K562 (cell line): ENCODE measurements around the gene NPM3. TPM values are rescaled to one million over a fixed set of nuclear protein-coding genes. Genes with fewer than 3 reads are reported as not detected.

Experiments
- DNMT1 ChIP-seq: fragments of 450-650 bp; IDR thresholded peaks from 2 replicates; pipeline ENCODE4 v1.6.1; 2016; ENCODE audit warnings: antibody characterized with exemption, mild to moderate bottlenecking
- EGR1 ChIP-seq: fragments of 450-650 bp; conservative IDR thresholded peaks from 2 replicates; pipeline ENCODE4 v1.6.1; 2017; ENCODE audit warnings: mild to moderate bottlenecking
- EP400 ChIP-seq: fragments of 450-650 bp; IDR thresholded peaks from 2 replicates; pipeline ENCODE4 v1.6.1; 2017; ENCODE audit warnings: antibody characterized with exemption, mild to moderate bottlenecking, moderate library complexity
- ERF ChIP-seq: fragments of 450-650 bp; formaldehyde crosslinking; IDR thresholded peaks from 2 replicates; pipeline ENCODE4 v1.4.0; 2020; ENCODE audit warnings: mild to moderate bottlenecking, mixed read lengths
- FOSL1 ChIP-seq: fragments of 200-800 bp; sonication (Bioruptor generic); conservative IDR thresholded peaks from 2 replicates; pipeline ENCODE4 v1.6.1; 2016; ENCODE audit warnings: missing genetic modification characterization, missing compliant biosample characterization
- FOXK2 ChIP-seq, 2 experiments: fragments of 450-650 bp; IDR thresholded peaks in 1 of 2; conservative IDR thresholded peaks in 1 of 2; 2 replicates each; pipeline ENCODE4 v1.6.1; 2016; ENCODE audit warnings: low read depth in 2 of 2, mild to moderate bottlenecking in 1 of 2
- HLTF ChIP-seq: fragments of 450-650 bp; IDR thresholded peaks from 2 replicates; pipeline ENCODE4 v1.6.1; 2016
- KDM5B ChIP-seq: fragments of 200-600 bp; sonication (generic); IDR thresholded peaks from 2 replicates; pipeline ENCODE4 v1.6.1; 2012; ENCODE audit warnings: low read depth, mild to moderate bottlenecking, moderate library complexity, low read length, control low read depth, inconsistent platforms; ENCODE audit not compliant: insufficient replicate concordance
- KLF13 ChIP-seq: fragments of 450-650 bp; IDR thresholded peaks from 2 replicates; pipeline ENCODE4 v1.6.1; 2016; ENCODE audit warnings: missing genetic modification characterization, low read depth, mild to moderate bottlenecking, missing compliant biosample characterization, moderate library complexity, borderline replicate concordance
- MLLT1 ChIP-seq, 2 experiments: fragments of 450-650 bp; IDR thresholded peaks; 2 replicates each; pipeline ENCODE4 v1.6.1; 2016
- MYC ChIP-seq, 2 experiments: fragments of 250-450 bp in 1 of 2; sonication (Bioruptor Pico) in 1 of 2; IDR thresholded peaks; 2 replicates each; pipeline versions ENCODE4 v1.5.1 to v1.6.1; 2012 to 2021; ENCODE audit warnings: low read depth in 2 of 2, borderline replicate concordance in 1 of 2, improper control_type of control experiment in 1 of 2, low read length in 1 of 2, mild to moderate bottlenecking in 1 of 2, moderate library complexity in 1 of 2
- NR2F6 ChIP-seq: fragments of 450-650 bp; formaldehyde crosslinking; IDR thresholded peaks from 2 replicates; pipeline ENCODE4 v1.4.0; 2020; ENCODE audit warnings: mild to moderate bottlenecking
- RBFOX2 ChIP-seq: fragments of 200-400 bp; formaldehyde crosslinking; IDR thresholded peaks from 2 replicates; pipeline ENCODE4 v1.6.1; 2017; ENCODE audit warnings: low read depth, mild to moderate bottlenecking, low read length, moderate library complexity
- TAF9B ChIP-seq: fragments of 450-650 bp; IDR thresholded peaks from 2 replicates; pipeline ENCODE4 v1.6.1; 2018; ENCODE audit warnings: mild to moderate bottlenecking; ENCODE audit not compliant: partially characterized antibody
- TBL1XR1 ChIP-seq, 2 experiments: IDR thresholded peaks; 2 replicates each; pipeline ENCODE4 v1.6.1; 2012; ENCODE audit warnings: improper control_type of control experiment in 2 of 2, low read length in 2 of 2, mild to moderate bottlenecking in 1 of 2
- THAP12 ChIP-seq: fragments of 250-450 bp; sonication (Bioruptor Pico); IDR thresholded peaks from 2 replicates; pipeline ENCODE4 v1.9.0; 2021; ENCODE audit warnings: mild to moderate bottlenecking, inconsistent platforms
- UBTF ChIP-seq, 2 experiments: IDR thresholded peaks; 2 replicates each; pipeline ENCODE4 v1.6.1; 2012; ENCODE audit warnings: improper control_type of control experiment in 2 of 2, low read depth in 2 of 2, low read length in 2 of 2, borderline replicate concordance in 1 of 2
- VEZF1 ChIP-seq: fragments of 200-800 bp; sonication (Bioruptor generic); IDR thresholded peaks from 2 replicates; pipeline ENCODE4 v1.6.1; 2017; ENCODE audit warnings: missing genetic modification characterization, missing compliant biosample characterization
- ZSCAN32 ChIP-seq: fragments of 450-650 bp; formaldehyde crosslinking; IDR thresholded peaks from 2 replicates; pipeline ENCODE4 v1.4.0; 2020; ENCODE audit warnings: mild to moderate bottlenecking, moderate library complexity
- polyA plus RNA-seq, 8 experiments: library from polyadenylated mRNA; depleted of rRNA in 4 of 8; stranded (reverse) in 5 of 8; unstranded in 3 of 8; fragments of >200 nt; fragmentation: Nextera tagmentation in 2 of 8; fragmentation: Illumina TruSeq in 1 of 8; extraction: Ambion mirVana in 2 of 8; extraction: Trizol in 1 of 8; gene quantifications; 2 replicates each; pipeline versions ENCODE4 v1.2.1 to v1.2.3, GENCODE V29; 2011 to 2014; ENCODE audit warnings: inconsistent platforms in 1 of 8, missing spikeins in 1 of 8
- total RNA-seq, 7 experiments: library from RNA; depleted of rRNA in 6 of 7; stranded (reverse); fragments of >200 nt in 6 of 7; fragmentation: Illumina TruSeq in 2 of 7; extraction: Trizol in 2 of 7; gene quantifications; 2 replicates each; pipeline versions ENCODE4 v1.2.1 to v1.2.3, GENCODE V29; 2011 to 2021; ENCODE audit warnings: low replicate concordance in 1 of 7

Gene NPM3
- total and polyA plus RNA-seq, 9 of the 15 experiments (the other 6 are each of a cell fraction or from before 2014, with no cell fraction given) = 15.2 to 239 (median 114) TPM

GRCh38 chr10:101818119-101818871 lies 35.0 kb upstream of the NPM3 start, which contains the start of gene OGA (continued):
- TF ChIP-seq THAP12 (CRISPR knock-in tag) (peak; percentile 34; the same call in 1 of the 2 replicates), KLF13 (tag) (0 out of 2 replicates have a peak, but pooled peaks have one; percentile 40), TAF9B (peak; percentile 98), ERF (CRISPR knock-in tag) (peak; percentile 55), MYC (IDR thresholded peaks at IDR 0.05; ENCODE audit: low read depth, low read length) (no peak; the same call in 1 of the 2 replicates), MYC (CRISPR knock-in tag; IDR thresholded peaks at IDR 0.05; ENCODE audit: borderline replicate concordance, low read depth) (peak; percentile 34; the same call in 1 of the 2 replicates), KDM5B (peak; percentile 40), DNMT1 (no peak), RBFOX2 (peak; percentile 82), NR2F6 (CRISPR knock-in tag) (no peak), UBTF (IDR thresholded peaks at IDR 0.05; ENCODE audit: borderline replicate concordance in 1 of 2, low read depth in 2 of 2, low read length in 2 of 2) (0 out of 4 replicates have a peak, but pooled peaks of 1 of the 2 experiments have one; percentile 23), VEZF1 (CRISPR knock-in tag) (peak; percentile 99), ZSCAN32 (CRISPR knock-in tag) (no peak), FOSL1 (tag) (0 out of 2 replicates have a peak, but pooled peaks have one; percentile 19), TBL1XR1 (IDR thresholded peaks at IDR 0.05; ENCODE audit: low read length in 2 of 2) (0 out of 4 replicates have a peak, but pooled peaks of 1 of the 2 experiments have one; percentile 19), HLTF (0 out of 2 replicates have a peak, but pooled peaks have one; percentile 75), MLLT1 (IDR thresholded peaks at IDR 0.05) (peak; percentile 74 to 84; a peak in 3 of 4 replicates), EGR1 (peak; percentile 66), FOXK2 (conservative IDR thresholded peaks at IDR 0.05 in 1 of 2, IDR thresholded peaks at IDR 0.05 in 1 of 2; ENCODE audit: low read depth in 2 of 2) (peak; percentile 97 to 100), EP400 (peak; percentile 90)
